ENCODE data around the gene PYDC1.

- TF ChIP-seq EZH2 (IDR thresholded peaks at IDR 0.05; ENCODE audit: borderline replicate concordance, low read depth, low read length, severe bottlenecking) (no peak), CTCF (IDR thresholded peaks at IDR 0.05; ENCODE audit: extremely low read depth in 1 of 2, insufficient read depth in 1 of 2, low read depth in 1 of 2, low read length in 2 of 2) (no peak), POLR2A (IDR thresholded peaks at IDR 0.05; ENCODE audit: low read depth, low read length) (no peak), JUN (IDR thresholded peaks at IDR 0.05; ENCODE audit: borderline replicate concordance, insufficient read depth, insufficient read length, low read depth) (no peak), POLR2AphosphoS5 (IDR thresholded peaks at IDR 0.05; ENCODE audit: insufficient read depth, low read depth, low read length) (no peak)
Observed at GRCh38 chr16:31206776-31207175, 10.2 kb downstream of the PYDC1 start.
